ENCODE results near the gene HPS1. TPM values are rescaled to one million over a fixed set of nuclear protein-coding genes. Genes with fewer than 3 reads are reported as not detected.

Gene HPS1
- total and polyA plus RNA-seq, 10 of the 15 experiments (the other 5 are each of a cell fraction or from before 2014, with no cell fraction given), result 27.1 to 138 (median 54.8) TPM

- H3K9me3 ChIP-seq (replicated peaks; ENCODE audit: control insufficient read depth, insufficient read depth, low read length), result no peaks in the 10 kb centered on the region
- in situ Hi-C loops (cut with MboI) (no loop called here), intact Hi-C loops (cut with micrococcal nuclease; ENCODE audit: unreplicated experiment) (no loop called here)
- ChIA-PET RAD21 (ENCODE audit: unreplicated experiment) (no interaction called here), SMC1A (ENCODE audit: uncharacterized antibody, unreplicated experiment) (interaction anchor here (2.3 kb wide), 1 partner anchor 8 kb away, joined by 11 read pairs; no protein-coding TSS in a partner anchor), POLR2A (no interaction called here), CTCF (no interaction called here)
- 94% methylated on average over 7 of the region's 7 CpGs for WGBS (ENCODE audit: insufficient coverage, insufficient replicate concordance, low lambda C conversion rate, missing lambda C conversion rate)
- no peak overlapping the region for H3K4me2 ChIP-seq (ENCODE audit: control insufficient read depth, insufficient read depth)
- no peaks in the 10 kb centered on the region for H3K36me3 ChIP-seq (ENCODE audit: control insufficient read depth in 2 of 2, insufficient read depth in 2 of 2, low read length in 1 of 2)
- no peaks in the 10 kb centered on the region for H3K79me2 ChIP-seq (ENCODE audit: control insufficient read depth, insufficient read depth, low read length)
- H3K27ac ChIP-seq (ENCODE audit: control insufficient read depth, insufficient read depth), result no peak overlapping the region
- no TSS peak for BruUV-seq (replicated peaks)
- H3K27me3 ChIP-seq (replicated peaks in 1 of 2; ENCODE audit: control insufficient read depth in 2 of 2, insufficient read depth in 2 of 2, low read length in 1 of 2), result no peaks in the 10 kb centered on the region
- H2AFZ ChIP-seq (ENCODE audit: control insufficient read depth, low read depth, low read length), result no peak overlapping the region
- no peak overlapping the region for H3K4me3 ChIP-seq
- peaks cover 19% of the 10 kb centered on the region for H3K4me1 ChIP-seq (ENCODE audit: control insufficient read depth, insufficient read depth, low read length)
- TF ChIP-seq SUPT20H (IDR thresholded peaks at IDR 0.05; ENCODE audit: borderline replicate concordance, control insufficient read depth, low read depth, low read length) (no peak), HDAC6 (IDR thresholded peaks at IDR 0.05; ENCODE audit: unreplicated experiment) (no peak), ATF7 (IDR thresholded peaks at IDR 0.05; ENCODE audit: low read depth) (no peak)
- no peaks in the 10 kb centered on the region for H4K20me1 ChIP-seq (ENCODE audit: control insufficient read depth, insufficient read depth)
- no peak for DNase-seq (ENCODE audit: low read depth, low spot score)
- no peak for FAIRE-seq
- H3K9ac ChIP-seq (ENCODE audit: control insufficient read depth, insufficient read depth, low read length), result no peak overlapping the region
- no peak for ATAC-seq
These were observed 44.3 kb downstream of the HPS1 start for GRCh38 chr10:98402478-98402877.

- DNase-seq (ENCODE audit: low read depth, low spot score) (no peak), ATAC-seq (no peak), FAIRE-seq (no peak)
- BruUV-seq (replicated peaks), result no TSS peak
- H3K4me3 ChIP-seq, result no peak overlapping the region
- no peaks in the 10 kb centered on the region for H3K27me3 ChIP-seq (replicated peaks in 1 of 2; ENCODE audit: control insufficient read depth in 2 of 2, insufficient read depth in 2 of 2, low read length in 1 of 2)
- in situ Hi-C loops (cut with MboI) (no loop called here), intact Hi-C loops (cut with micrococcal nuclease; ENCODE audit: unreplicated experiment) (no loop called here)
- no peaks in the 10 kb centered on the region for H4K20me1 ChIP-seq (ENCODE audit: control insufficient read depth, insufficient read depth)
- 50% methylated on average over 2 of the region's 2 CpGs for WGBS (ENCODE audit: insufficient coverage, insufficient replicate concordance, low lambda C conversion rate, missing lambda C conversion rate)
- H3K9me3 ChIP-seq (replicated peaks; ENCODE audit: control insufficient read depth, insufficient read depth, low read length), result no peaks in the 10 kb centered on the region
- no peak overlapping the region for H3K4me2 ChIP-seq (ENCODE audit: control insufficient read depth, insufficient read depth)
- H2AFZ ChIP-seq (ENCODE audit: control insufficient read depth, low read depth, low read length), result no peak overlapping the region
- SMC1A ChIA-PET (ENCODE audit: uncharacterized antibody, unreplicated experiment), result no interaction called here
- no peaks in the 10 kb centered on the region for H3K79me2 ChIP-seq (ENCODE audit: control insufficient read depth, insufficient read depth, low read length)
- peaks cover 19% of the 10 kb centered on the region for H3K4me1 ChIP-seq (ENCODE audit: control insufficient read depth, insufficient read depth, low read length)
- RAD21 ChIA-PET (ENCODE audit: unreplicated experiment), result no interaction called here
- no peak overlapping the region for H3K9ac ChIP-seq (ENCODE audit: control insufficient read depth, insufficient read depth, low read length)
- H3K36me3 ChIP-seq (ENCODE audit: control insufficient read depth in 2 of 2, insufficient read depth in 2 of 2, low read length in 1 of 2), result no peaks in the 10 kb centered on the region
- CTCF ChIA-PET, result no interaction called here
- POLR2A ChIA-PET, result no interaction called here
- no peak overlapping the region for H3K27ac ChIP-seq (ENCODE audit: control insufficient read depth, insufficient read depth)
- no peak for TF ChIP-seq HSF1 (IDR thresholded peaks at IDR 0.05; ENCODE audit: low read depth, low read length)
- TF ChIP-seq, protein P1, sequence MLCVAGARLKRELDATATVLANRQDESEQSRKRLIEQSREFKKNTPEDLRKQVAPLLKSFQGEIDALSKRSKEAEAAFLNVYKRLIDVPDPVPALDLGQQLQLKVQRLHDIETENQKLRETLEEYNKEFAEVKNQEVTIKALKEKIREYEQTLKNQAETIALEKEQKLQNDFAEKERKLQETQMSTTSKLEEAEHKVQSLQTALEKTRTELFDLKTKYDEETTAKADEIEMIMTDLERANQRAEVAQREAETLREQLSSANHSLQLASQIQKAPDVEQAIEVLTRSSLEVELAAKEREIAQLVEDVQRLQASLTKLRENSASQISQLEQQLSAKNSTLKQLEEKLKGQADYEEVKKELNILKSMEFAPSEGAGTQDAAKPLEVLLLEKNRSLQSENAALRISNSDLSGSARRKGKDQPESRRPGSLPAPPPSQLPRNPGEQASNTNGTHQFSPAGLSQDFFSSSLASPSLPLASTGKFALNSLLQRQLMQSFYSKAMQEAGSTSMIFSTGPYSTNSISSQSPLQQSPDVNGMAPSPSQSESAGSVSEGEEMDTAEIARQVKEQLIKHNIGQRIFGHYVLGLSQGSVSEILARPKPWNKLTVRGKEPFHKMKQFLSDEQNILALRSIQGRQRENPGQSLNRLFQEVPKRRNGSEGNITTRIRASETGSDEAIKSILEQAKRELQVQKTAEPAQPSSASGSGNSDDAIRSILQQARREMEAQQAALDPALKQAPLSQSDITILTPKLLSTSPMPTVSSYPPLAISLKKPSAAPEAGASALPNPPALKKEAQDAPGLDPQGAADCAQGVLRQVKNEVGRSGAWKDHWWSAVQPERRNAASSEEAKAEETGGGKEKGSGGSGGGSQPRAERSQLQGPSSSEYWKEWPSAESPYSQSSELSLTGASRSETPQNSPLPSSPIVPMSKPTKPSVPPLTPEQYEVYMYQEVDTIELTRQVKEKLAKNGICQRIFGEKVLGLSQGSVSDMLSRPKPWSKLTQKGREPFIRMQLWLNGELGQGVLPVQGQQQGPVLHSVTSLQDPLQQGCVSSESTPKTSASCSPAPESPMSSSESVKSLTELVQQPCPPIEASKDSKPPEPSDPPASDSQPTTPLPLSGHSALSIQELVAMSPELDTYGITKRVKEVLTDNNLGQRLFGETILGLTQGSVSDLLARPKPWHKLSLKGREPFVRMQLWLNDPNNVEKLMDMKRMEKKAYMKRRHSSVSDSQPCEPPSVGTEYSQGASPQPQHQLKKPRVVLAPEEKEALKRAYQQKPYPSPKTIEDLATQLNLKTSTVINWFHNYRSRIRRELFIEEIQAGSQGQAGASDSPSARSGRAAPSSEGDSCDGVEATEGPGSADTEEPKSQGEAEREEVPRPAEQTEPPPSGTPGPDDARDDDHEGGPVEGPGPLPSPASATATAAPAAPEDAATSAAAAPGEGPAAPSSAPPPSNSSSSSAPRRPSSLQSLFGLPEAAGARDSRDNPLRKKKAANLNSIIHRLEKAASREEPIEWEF (IDR thresholded peaks at IDR 0.05; ENCODE audit: insufficient replicate concordance, low read depth, low read length), result no peak
- TF ChIP-seq SMAD5 (IDR thresholded peaks at IDR 0.05; ENCODE audit: low read depth), result no peak
- no peak for TF ChIP-seq RB1 (IDR thresholded peaks at IDR 0.05; ENCODE audit: borderline replicate concordance)
- TF ChIP-seq KLF5 (IDR thresholded peaks at IDR 0.05; ENCODE audit: partially characterized antibody), result no peak
- TF ChIP-seq JUND (IDR thresholded peaks at IDR 0.05; ENCODE audit: low read depth, low read length), result no peak
These were observed 46.3 kb downstream of the HPS1 start for GRCh38 chr10:98400482-98400881.
